ENCODE results near the gene PTER.

PTER gene
- total RNA-seq, result 39.1 to 47.2 reads per million in 2 experiments

GRCh38 chr10:16436758-16437539 is at the start of gene PTER:
Gene PTER (plus strand): TSS chr10:16437010. CDS start chr10:16484385, 47,375 bp downstream.
- DNase-seq (ENCODE audit: low read depth), result peak; percentile 94

GRCh38 chr10:16392531-16393069 is 44.2 kb upstream of the PTER start:
- DNase-seq (ENCODE audit: low read depth), result no peak

- no peak for DNase-seq (ENCODE audit: low read depth)
Observed at GRCh38 chr10:16393271-16393858, 43.4 kb upstream of the PTER start.

GRCh38 chr10:16401416-16401815 is 35.4 kb upstream of the PTER start:
- DNase-seq (ENCODE audit: low read depth), result no peak

GRCh38 chr10:16408379-16408778 is 28.4 kb upstream of the PTER start:
- no peak for DNase-seq (ENCODE audit: low read depth)

- no peak for DNase-seq (ENCODE audit: low read depth)
Observed at GRCh38 chr10:16417341-16417740, 19.5 kb upstream of the PTER start.

- no peak for DNase-seq (ENCODE audit: low read depth)
Observed at GRCh38 chr10:16423599-16423998, 13.2 kb upstream of the PTER start.

GRCh38 chr10:16425449-16425848 is 11.4 kb upstream of the PTER start:
- no peak for DNase-seq (ENCODE audit: low read depth)

- DNase-seq (ENCODE audit: low read depth), result no peak
Observed at GRCh38 chr10:16429539-16429938, 7.3 kb upstream of the PTER start.

- DNase-seq (ENCODE audit: low read depth), result peak; percentile 3
Observed at GRCh38 chr10:16436367-16436757, 448 bp upstream of the PTER start.

GRCh38 chr10:16437540-16437894 is 707 bp downstream of the PTER start:
- DNase-seq (ENCODE audit: low read depth), result no peak

GRCh38 chr10:16439295-16439694 is 2.5 kb downstream of the PTER start:
- no peak for DNase-seq (ENCODE audit: low read depth)

GRCh38 chr10:16440396-16441133 is 3.8 kb downstream of the PTER start:
- no peak for DNase-seq (ENCODE audit: low read depth)

GRCh38 chr10:16441173-16441840 is 4.5 kb downstream of the PTER start:
- DNase-seq (ENCODE audit: low read depth), result no peak

GRCh38 chr10:16442914-16443313 is 6.1 kb downstream of the PTER start:
- no peak for DNase-seq (ENCODE audit: low read depth)

- no peak for DNase-seq (ENCODE audit: low read depth)
Observed at GRCh38 chr10:16445770-16446469, 9.1 kb downstream of the PTER start.

GRCh38 chr10:16449454-16449853 is 12.6 kb downstream of the PTER start:
- DNase-seq (ENCODE audit: low read depth), result no peak

- DNase-seq (ENCODE audit: low read depth), result no peak
Observed at GRCh38 chr10:16458166-16458955, 21.6 kb downstream of the PTER start.

GRCh38 chr10:16459423-16459939 is 22.7 kb downstream of the PTER start:
- no peak for DNase-seq (ENCODE audit: low read depth)

GRCh38 chr10:16466001-16466400 is 29.2 kb downstream of the PTER start:
- DNase-seq (ENCODE audit: low read depth), result no peak
